ENCODE measurements around the gene DCUN1D2.
"Not testable (repeated sequence)": the region's sequence is repeated elsewhere in the genome, so short reads cannot be mapped to it uniquely, and the experiment has no call there.

The DCUN1D2 gene

GRCh38 chr13:113442354-113442984 is 48.0 kb downstream of the DCUN1D2 start:
- no peak for DNase-seq

DNA sequence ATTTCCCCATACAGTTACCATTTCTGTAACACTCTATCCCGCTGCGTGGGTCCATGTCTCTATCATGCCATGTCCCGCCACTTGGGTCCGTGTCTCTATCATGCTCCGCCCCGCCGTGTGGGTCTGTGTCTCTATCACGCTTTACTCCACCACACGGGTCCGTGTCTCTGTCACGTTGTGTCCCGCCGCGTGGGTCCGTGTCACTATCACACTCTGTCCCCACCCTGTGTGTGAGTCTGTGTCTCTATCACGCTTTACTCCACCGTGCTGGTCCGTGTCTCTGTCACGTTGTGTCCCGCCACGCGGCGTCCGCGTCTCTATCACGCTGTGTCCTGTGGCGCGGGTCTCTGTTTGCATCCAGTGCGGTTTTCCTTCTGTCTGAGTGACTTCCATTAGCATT is 48.9 kb downstream of the DCUN1D2 start:
- no peak for DNase-seq

GRCh38 chr13:113437408-113438010 is 53.0 kb downstream of the DCUN1D2 start:
- DNase-seq = no peak

- not testable (repeated sequence) for DNase-seq
These were observed 53.6 kb downstream of the DCUN1D2 start for GRCh38 chr13:113436866-113437265.

DNA sequence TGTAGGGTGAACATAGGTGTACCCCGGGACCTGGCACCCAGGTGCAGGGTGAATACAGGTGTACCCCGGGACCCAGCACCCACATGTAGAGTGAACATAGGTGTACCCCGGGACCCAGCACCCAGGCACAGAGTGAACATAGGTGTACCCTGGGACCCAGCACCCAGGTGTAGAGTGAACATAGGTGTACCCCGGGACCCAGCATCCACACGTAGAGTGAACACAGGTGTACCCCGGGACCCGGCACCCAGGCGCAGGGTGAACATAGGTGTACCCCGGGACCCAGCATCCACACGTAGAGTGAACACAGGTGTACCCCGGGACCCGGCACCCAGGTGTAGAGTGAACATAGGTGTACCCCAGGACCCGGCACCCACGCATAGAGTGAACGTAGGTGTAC is 54.6 kb downstream of the DCUN1D2 start:
- not testable (repeated sequence) for DNase-seq

- DNase-seq = no peak
These were observed 57.1 kb downstream of the DCUN1D2 start for GRCh38 chr13:113433391-113433916.

DNA sequence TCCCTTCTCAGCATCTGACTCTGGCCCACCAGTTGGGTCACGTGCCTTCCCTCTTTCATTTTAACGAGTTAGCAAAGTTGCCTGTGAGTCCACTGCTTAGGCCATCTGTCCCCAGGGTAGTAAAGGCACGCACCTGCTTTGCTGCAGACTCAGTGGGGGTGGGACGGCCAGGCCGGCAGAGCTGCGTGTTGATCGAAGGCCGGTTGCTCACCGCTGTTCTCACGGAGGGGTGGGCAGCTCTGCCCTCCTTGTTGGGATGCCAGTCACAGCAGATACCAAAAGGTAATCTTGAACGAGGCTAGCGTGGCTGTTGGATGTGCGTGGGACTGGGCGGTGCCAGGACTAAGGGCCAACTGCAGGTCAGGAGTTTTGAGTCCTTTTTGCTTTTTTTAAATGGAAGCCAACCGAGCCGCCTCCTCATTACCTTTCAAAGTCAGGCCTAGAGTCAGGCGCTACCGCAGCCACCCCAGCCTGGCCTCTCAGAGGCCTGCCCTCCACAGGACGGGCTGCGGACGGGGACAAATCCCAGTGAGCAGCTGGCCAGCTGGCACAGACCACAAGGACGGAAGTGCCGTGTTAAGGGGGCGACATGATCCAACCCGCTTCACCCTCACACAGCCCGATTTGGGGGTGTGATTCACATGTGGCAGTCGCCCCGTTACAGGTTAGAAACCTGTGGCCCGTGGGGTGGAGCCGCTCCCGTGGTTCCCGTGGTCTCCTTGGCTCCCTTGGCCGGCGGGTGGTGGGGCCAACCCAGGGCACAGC is 57.8 kb downstream of the DCUN1D2 start:
- DNase-seq = no peak

DNA sequence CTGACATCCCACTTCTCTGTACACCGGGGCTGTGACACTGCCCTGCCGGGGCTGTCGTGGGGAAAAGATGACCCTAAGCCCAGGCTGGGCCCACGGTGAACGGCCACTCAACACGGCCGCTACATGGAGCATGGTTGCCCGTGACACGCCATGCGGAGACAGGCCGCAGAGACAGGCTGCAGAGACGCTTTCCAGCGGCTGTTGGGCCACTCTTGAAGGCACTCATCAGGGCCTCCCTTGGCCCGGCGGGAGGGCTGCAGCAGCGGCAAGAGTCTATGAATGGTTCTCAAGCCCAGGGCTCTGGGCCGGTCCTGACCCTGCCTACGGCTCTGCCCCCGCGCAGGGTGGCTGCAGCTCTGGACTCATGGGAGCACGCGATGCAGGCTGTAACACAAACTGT is 59.3 kb downstream of the DCUN1D2 start:
- DNase-seq = no peak

GRCh38 chr13:113430378-113431110 is 60.0 kb downstream of the DCUN1D2 start:
- no peak for DNase-seq

- no peak for DNase-seq
These were observed 60.9 kb downstream of the DCUN1D2 start for GRCh38 chr13:113429608-113429985.

DNA sequence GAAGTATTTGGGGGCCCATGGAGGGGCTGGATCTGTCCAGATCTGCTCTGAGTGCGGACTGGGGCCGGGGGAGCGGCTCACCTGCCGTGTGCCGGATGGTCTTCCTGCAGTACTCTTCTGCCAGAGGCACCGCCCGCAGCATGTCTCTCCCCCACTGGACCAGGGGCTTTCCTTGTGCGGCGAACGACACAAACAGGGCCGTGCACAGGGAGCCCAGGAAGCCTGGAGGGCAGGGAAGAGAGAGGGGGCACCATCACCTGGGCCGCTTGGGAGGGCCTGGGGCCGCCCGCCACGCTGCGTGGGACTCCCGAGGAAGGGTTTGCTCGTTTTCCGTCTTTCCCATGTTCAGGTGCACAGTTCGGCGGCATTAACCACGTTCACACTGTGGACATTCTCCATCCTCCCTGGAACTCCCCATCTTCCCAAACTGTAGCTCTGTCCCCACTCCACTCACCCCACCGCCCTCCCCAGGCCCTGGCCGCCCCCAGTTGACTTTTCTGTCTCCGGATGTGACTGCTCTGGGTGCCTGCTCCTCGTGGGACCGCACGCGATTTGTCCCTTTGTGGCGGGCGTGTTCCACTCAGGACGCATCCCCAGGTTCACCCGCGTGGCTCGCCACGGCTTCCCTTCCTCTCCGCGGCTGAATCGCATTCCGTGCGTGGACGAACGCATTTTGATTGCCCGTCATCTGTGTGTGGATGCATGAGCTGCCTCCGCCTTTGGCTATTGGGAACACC is 61.5 kb downstream of the DCUN1D2 start:
- DNase-seq = no peak

DNA sequence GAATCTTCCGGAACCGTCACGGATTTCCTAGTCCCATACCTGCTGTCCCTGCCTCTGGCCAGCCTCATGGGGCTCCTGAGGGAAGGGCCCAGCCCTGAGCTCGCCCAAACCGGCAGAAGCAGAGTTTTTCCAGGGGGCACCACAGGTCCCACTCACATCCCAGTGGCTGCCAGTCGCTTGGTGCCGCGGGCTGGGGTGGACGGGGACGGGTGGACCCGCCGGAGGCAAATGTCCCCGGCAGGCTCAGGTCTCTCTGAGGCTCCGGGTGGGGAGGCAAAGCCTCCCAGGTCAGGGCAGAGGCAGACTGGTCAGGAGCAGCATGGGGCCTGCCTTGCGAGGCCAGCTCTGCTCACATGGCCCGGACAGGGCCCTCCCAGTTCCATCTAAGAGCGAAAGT is 62.0 kb downstream of the DCUN1D2 start:
- no peak for DNase-seq

DNA sequence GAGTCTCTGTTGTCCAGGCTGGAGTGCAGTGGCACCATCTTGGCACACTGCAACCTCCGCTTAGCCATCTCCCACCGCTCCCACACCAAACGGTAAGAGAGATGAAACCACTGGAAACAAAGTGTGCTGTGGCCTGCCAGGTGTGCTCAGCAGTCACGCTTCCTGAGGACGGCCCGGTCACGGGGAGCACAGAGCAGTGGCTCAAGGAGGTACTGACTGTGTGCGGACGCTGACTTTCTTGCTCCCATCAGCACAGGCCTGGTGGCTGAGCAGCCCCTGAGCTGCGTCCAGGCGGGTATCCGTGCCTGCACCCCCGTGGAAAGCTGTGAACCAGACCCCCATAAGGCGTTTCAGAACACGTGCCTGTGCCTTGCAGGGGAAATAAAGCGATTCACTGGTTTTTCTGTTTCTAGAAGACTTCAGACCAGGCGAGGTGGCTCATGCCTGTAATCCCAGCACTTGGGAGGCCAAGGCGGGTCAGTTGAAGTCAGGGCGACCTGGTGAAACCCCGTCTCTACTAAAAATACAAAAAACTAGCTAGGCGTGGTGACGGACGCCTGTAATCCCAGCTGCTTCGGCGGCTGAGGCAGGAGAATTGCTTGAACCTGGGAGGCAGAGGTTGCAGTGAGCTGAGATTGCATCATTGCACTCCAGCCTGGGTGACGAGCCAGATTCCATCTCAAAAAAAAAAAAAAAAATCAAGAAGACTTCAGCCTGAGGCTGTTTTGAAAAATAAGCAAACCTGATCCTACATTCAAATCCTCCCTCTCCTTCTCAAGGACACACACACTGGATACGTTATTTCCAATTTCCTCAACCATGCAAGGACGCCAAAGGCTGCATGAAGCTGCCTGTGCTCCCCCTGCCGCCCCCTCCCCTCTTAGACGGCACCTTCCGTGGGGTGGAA is 62.7 kb downstream of the DCUN1D2 start:
- no peak for DNase-seq

DNA sequence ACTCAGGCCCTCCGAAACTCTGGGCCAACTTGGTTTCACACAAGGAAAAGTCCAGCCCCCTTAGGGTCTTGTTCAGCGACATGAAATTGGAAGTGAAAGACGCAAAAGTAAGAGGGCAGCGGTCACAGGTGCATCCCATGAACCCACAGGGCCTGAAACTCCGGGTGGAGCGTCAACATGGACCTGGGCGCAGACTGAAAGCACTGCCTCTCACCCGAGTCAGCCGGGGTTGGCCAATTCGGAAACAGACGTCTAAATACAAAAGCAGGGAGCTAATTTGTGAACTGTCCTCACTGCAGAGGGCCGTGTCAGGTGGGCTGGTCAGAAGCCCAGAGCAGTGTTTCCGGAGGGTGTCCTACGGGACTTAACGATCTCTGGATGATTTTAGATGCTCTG is 63.9 kb downstream of the DCUN1D2 start:
- DNase-seq = no peak

DNA sequence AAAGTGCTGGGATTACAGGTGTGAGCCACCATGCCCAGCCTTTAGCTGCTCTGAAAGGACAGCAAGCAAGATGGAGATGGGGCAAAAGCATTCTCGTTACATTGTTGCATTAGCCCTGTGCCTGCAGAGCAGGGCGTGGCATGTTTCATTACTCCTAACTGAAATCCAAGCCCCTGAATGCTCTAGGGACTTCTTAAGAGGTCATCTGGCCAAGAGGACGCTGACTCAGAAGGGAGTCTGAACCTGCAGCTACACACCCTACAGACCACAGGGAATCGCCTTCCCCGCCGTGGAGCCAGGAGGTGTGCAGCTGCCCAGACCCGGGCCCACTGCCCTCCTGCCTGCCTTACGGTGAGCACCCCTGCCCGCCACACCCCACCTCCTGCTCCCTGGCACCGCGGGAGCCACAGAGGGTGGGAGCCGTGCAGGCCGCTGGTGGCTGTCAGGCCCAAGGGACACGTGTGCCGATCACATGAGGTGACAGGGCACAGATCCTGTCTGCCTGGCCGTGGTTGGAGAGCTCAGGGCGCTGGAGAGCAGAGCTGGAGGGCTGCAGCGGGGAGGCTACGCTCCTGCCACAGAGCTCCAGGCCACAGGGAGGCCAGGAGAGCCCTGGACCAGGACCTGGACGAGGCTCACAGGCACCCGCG is 64.4 kb downstream of the DCUN1D2 start:
- no peak for DNase-seq

DNA sequence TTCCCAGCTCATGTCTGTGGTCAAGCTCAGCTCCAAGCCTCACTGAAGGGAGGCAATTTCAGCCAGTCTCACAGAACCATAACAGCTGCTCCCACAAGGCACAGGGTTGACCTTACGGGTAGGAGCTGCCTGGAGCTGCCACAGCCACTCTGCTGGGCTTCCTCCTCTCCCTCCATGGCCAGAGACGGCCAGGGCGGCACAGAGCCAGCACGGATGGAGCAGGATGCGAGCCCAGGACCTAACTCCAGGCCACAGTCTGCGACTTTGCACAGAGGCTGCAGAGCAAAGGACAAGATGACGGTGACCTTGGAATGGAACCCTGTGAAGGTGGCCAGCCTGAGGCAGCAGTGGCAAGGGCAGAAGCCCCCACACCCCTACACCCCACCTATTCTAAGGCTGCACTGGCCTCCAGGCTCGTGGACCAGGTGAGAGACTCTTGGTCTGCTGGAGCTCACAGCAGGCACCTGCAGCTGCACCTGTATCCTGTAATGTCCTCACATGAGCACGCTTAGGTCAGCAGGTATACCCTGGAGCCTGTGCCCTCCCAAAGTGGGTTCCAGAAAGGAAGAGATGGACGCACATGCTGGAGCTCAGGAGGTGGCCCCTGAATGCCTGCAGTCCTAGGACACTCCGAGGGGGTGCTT is 66.9 kb downstream of the DCUN1D2 start:
- no peak for DNase-seq

DNA sequence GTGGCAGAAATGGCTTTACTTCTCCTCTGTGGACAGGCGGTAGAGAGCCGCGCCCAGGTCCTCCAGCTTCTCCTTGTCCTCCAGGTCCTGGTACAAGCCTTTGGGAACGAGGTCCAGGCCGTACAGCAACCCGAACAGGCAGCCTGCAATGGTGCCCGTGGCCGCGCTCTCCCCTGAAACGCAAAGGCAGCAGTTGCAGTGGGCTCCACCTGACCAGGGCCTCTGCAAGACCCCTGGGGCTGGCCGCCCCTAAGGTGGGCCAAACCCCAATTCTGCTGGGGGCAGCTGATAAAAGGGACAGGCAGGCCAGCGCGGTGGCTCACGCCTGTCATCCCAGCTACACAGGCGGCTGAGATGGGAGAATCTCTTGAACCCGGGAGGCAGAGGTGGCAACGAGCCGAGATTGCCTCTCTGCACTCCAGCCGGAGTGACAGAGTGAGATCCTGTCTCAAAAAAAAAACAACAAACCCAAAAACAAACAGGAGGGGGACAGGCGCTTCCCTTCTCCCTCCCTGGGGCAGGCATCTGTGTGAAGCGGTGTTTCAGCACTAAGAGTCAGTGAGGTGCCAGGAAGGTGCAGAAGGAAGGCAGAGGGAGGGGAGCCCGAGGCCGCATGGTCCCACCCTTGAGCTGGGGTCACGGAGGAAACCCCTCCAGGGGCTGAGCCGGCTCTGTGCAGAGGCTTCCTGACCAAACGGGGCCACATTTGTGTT is 67.5 kb downstream of the DCUN1D2 start:
- DNase-seq = no peak

DNA sequence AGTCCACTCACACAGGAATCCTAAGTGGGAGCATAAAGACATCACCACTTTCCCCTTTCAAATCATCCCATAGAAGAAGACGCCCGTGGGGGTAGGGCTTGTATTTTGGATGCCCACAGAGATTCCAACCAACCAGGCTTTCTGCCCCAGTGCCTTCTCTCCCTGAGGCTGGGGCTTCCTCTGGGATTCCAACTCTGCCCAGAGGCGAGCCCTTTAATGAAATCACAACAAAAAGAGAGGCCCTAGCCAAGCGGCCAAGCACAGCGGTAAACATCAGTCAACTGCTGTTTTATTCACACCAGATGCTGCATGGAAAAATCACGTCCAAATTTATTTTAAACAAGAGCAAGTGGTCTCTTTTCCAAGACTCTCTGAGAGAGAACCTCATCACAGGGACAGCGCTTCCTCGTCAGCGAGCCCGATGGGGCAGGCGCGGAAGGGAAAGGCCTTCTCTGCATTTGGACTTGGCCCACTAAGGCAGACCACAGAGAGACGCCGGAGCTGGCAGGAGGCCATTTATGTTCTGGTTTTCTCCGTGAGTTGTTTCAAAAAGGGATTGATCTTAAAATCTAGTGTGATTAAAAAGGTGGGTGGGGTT is 68.7 kb downstream of the DCUN1D2 start:
- no peak for DNase-seq

DNA sequence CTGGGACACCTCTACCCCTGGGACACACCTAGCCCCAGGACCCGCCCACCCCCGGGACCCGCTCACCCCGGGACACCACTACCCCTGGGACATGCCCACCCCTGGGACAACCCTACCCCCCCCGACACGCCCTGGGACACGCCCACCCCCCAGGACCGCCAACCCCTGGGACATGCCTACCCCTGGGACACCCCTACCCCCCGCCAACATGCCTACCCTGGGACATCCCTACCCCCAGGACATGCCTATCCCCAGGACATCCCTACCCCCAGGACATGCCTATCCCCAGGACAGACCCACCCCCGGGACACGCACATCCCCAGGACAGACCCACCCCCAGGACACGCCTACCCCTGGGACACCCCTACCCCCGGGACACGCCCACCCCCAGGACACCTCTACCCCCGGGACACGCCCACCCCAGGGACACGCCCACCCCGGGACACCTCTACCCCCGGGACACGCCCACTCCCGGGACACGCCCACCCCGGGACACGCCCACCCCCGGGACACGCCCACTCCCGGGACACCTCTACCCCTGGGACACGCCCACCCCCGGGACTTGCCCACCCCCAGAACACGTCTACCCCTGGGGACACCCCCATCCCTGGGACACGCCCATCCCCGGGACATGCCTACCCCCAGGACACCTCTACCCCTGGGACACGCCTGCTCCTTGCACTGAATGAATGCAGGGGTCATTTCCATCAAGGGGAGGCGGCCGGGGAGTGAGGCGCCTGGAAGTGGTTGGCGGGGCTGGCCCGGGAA is 69.5 kb downstream of the DCUN1D2 start:
- no peak for DNase-seq

Data from NCI-H446 treated with DMSO at 0.1 percent for 48 hours (cell line).